ENCODE data around the gene KNDC1.

Gene KNDC1

DNA sequence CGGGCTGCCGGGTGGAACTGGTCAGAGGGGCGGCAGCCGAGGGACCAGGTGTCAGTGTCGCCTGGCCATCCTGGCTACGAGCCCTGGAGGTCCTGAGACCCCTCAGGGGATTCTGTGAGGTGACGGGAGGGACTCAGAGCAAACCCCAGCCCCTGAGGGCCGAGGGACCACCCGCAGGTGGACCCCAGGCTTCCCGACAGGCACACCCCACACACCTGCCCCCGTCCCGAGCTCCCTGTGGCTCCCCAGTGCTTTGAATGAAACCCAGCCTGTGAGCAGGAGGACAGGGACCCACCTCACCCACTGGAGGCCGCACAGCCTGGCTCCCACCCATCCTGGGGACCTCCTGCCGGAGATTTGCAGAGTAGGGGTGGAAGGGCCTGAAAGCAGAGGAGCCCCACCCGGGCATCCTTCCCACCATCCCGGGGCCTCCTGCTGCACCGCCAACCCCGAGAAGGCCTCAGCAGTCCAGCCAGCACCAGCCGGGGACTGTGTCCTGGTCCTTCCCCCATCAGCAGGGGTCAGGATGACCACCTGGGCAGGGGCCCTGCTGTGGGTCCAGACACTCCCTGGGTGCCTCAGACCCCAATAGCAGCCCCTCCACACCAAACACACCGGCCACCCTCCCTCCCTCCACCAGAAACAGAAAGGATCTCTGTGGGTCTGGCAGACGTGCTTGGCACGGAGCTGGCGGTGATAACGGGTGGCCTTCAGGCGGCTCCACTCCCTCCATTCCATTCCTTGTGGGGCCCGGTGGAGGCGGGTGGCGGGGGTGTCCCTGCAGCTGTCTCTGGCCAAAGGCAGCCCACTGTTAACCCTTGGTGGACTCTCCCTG lies 91.6 kb downstream of the KNDC1 start:
- TF ChIP-seq, protein P1, sequence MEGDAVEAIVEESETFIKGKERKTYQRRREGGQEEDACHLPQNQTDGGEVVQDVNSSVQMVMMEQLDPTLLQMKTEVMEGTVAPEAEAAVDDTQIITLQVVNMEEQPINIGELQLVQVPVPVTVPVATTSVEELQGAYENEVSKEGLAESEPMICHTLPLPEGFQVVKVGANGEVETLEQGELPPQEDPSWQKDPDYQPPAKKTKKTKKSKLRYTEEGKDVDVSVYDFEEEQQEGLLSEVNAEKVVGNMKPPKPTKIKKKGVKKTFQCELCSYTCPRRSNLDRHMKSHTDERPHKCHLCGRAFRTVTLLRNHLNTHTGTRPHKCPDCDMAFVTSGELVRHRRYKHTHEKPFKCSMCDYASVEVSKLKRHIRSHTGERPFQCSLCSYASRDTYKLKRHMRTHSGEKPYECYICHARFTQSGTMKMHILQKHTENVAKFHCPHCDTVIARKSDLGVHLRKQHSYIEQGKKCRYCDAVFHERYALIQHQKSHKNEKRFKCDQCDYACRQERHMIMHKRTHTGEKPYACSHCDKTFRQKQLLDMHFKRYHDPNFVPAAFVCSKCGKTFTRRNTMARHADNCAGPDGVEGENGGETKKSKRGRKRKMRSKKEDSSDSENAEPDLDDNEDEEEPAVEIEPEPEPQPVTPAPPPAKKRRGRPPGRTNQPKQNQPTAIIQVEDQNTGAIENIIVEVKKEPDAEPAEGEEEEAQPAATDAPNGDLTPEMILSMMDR (IDR thresholded peaks at IDR 0.05; ENCODE audit: borderline replicate concordance, insufficient read depth, low read depth, low read length) = no peak
- H3K4me3 ChIP-seq (ENCODE audit: low read depth, low read length) = no peak overlapping the region

DNA sequence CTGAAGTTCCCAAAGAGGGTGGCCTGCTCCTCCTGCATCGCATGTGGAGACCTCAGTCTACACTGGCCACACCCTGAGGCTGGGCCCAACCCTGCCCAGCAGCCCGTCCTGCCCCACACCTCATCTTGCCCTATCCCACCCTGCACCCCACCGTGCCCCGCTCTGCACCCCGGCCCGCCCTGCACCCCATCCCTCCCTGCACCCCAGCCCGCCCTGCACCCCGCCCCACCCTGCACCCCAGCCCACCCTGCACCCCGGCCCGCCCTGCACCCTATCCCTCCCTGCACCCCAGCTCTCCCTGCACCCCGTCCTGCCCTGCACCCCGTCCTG lies 92.2 kb downstream of the KNDC1 start:
- H3K4me3 ChIP-seq (ENCODE audit: low read depth, low read length) = no peak overlapping the region
- TF ChIP-seq, protein P1 (IDR thresholded peaks at IDR 0.05; ENCODE audit: borderline replicate concordance, insufficient read depth, low read depth, low read length) = no peak

DNA sequence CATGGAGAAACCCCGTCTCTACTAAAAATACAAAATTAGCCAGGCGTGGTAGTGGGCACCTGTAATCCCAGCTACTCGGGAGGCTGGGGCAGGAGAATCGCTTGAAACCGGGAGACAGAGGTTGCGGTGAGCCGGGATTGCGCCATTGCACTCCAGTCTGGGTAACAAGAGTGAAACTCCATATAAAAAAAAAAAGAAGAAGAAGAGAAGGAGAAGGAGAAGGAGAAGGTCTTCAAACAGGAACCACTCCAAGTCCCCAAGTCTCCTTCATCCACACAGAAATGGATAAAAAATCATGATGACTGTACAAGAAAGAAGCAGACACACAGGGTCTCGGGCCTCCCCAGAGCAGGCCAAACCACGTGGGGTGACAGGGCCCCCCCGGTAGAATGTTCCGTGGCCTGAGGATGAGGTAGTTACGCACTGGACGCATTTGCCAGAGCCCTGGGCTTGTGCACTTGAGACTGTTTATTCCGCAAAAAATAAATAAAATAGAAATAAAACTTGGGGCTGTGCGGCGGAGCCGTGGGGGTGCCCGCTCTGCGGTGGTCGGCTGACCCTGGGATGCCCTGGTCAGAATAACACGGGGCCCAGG lies 93.4 kb downstream of the KNDC1 start:
- TF ChIP-seq, protein P1 (IDR thresholded peaks at IDR 0.05; ENCODE audit: borderline replicate concordance, insufficient read depth, low read depth, low read length) = no peak
- no peak overlapping the region for H3K4me3 ChIP-seq (ENCODE audit: low read depth, low read length)

DNA sequence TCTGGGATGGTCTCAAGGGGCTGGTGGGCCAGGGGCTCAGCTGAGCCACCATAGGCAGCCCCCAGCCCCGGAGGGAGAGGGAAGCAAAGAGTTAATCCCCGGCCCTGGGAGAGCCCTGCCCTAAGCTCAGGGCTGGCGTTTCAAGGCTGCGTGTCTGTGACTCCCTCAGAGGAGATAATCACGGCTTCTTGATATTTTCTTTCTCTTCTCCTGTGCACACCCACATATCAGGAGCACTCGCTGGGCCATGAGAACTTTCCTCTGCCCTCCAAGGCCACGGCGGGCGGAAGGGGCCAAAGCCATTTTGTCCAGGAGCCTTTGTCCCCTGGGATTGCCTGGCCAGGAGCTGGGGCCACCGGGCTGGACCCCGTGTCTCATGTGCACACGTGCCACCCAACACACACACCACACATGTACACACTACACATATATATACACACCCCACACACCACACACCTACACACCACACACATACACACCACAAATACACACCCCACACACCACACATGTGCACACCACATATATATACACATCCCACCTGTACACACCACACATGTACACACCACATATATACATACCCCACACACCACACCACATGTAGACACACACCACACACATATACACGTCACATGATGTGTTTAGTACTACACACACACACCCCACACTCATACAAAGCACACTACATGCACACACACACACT lies 94.6 kb downstream of the KNDC1 start:
- no peak overlapping the region for H3K4me3 ChIP-seq (ENCODE audit: low read depth, low read length)
- TF ChIP-seq, protein P1 (IDR thresholded peaks at IDR 0.05; ENCODE audit: borderline replicate concordance, insufficient read depth, low read depth, low read length) = no peak

DNA sequence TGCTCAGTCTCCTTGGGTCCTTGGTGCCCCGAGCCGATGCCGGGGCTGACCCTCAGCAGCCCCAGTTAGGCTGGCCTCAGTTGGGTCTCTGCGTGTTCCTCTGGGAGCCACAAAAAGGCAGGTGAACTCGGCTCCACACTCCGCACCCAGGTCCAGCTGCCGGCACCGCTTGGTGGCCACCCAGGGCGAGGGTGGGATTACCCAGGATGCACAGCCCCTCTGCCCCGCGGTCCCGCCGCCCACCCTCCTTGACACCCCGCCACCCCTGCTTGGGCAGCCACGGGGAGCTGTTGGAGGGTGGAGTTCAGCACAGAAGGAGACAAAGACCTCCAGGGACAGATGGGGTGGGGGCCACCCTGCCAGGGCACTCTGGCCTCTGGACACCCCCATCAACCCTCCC lies 95.3 kb downstream of the KNDC1 start:
- H3K4me3 ChIP-seq (ENCODE audit: low read depth, low read length) = no peak overlapping the region
- TF ChIP-seq, protein P1 (IDR thresholded peaks at IDR 0.05; ENCODE audit: borderline replicate concordance, insufficient read depth, low read depth, low read length) = no peak

DNA sequence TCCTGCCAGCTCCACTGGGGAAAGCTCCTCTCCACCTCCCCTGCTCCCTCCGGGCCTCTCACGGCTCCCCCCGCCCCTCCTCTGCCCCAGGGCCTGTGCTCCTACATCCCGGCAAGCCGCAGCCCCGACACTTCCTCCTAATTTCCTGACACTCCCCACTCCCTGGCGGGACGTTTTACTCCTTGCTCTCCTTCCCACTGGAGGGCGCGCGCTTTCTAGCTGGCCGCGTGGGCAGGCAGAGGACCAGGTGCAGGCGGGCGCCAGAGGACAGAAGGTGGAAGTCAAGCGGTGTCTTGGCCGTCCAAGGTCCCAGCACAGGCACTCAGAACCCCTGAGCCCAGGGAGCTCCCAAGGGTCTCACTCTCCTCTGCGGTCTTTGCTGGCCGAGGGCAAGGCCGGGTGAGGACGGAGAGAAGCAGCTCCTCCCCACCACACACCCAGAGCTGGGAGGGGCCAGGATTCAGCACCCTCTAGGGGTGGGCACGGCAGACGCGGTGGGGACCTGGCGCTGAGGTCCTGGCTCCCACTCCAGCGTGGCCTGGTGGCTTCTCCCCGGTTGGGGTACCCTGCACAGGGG lies 97.6 kb downstream of the KNDC1 start:
- TF ChIP-seq, protein P1 (IDR thresholded peaks at IDR 0.05; ENCODE audit: borderline replicate concordance, insufficient read depth, low read depth, low read length) = 0 out of 2 replicates have a peak, but pooled peaks have one; percentile 28
- H3K4me3 ChIP-seq (ENCODE audit: low read depth, low read length) = no peak overlapping the region

All from GM12875 (cell line).